ENCODE results near the gene ABCA2. TPM values are rescaled to one million over a fixed set of nuclear protein-coding genes. Genes with fewer than 3 reads are reported as not detected.
"Not testable (repeated sequence)": the region's sequence is repeated elsewhere in the genome, so short reads cannot be mapped to it uniquely, and the experiment has no call there.

The ABCA2 gene
- total RNA-seq, 1 experiment from 2014 or later = 10.4 TPM

- peaks cover 8% of the 10 kb centered on the region for H3K36me3 ChIP-seq (replicated peaks; ENCODE audit: control insufficient read depth, insufficient read depth, low read length)
- DNase-seq = peak; percentile 93
- no peaks in the 10 kb centered on the region for H3K27me3 ChIP-seq (ENCODE audit: control insufficient read depth, insufficient read depth, low read length)
- no peak overlapping the region for H3K4me3 ChIP-seq (ENCODE audit: insufficient read depth, low read depth, low read length)
These were observed 40.0 kb upstream of the ABCA2 start for GRCh38 chr9:137067860-137068538.

GRCh38 chr9:137066096-137066861, 38.2 kb upstream of the ABCA2 start:
- no peak for DNase-seq
- Histone ChIP-seq H3K27me3 (ENCODE audit: control insufficient read depth, insufficient read depth, low read length) (no peaks in the 10 kb centered on the region), H3K36me3 (replicated peaks; ENCODE audit: control insufficient read depth, insufficient read depth, low read length) (peaks cover 8% of the 10 kb centered on the region), H3K4me3 (ENCODE audit: insufficient read depth, low read depth, low read length) (no peak overlapping the region)

- H3K4me3 ChIP-seq (ENCODE audit: insufficient read depth, low read depth, low read length) = no peak overlapping the region
- no peaks in the 10 kb centered on the region for H3K27me3 ChIP-seq (ENCODE audit: control insufficient read depth, insufficient read depth, low read length)
- H3K36me3 ChIP-seq (replicated peaks; ENCODE audit: control insufficient read depth, insufficient read depth, low read length) = peaks cover 8% of the 10 kb centered on the region
- DNase-seq = no peak
These were observed 37.4 kb upstream of the ABCA2 start for GRCh38 chr9:137065336-137065967.

- Histone ChIP-seq H3K27me3 (ENCODE audit: control insufficient read depth, insufficient read depth, low read length) (no peaks in the 10 kb centered on the region), H3K36me3 (replicated peaks; ENCODE audit: control insufficient read depth, insufficient read depth, low read length) (peaks cover 8% of the 10 kb centered on the region), H3K4me3 (ENCODE audit: insufficient read depth, low read depth, low read length) (no peak overlapping the region)
- no peak for DNase-seq
These were observed 36.8 kb upstream of the ABCA2 start for GRCh38 chr9:137064880-137065164.

GRCh38 chr9:137064027-137064879, 36.2 kb upstream of the ABCA2 start:
- Histone ChIP-seq H3K36me3 (replicated peaks; ENCODE audit: control insufficient read depth, insufficient read depth, low read length) (peaks cover 8% of the 10 kb centered on the region), H3K27me3 (ENCODE audit: control insufficient read depth, insufficient read depth, low read length) (no peaks in the 10 kb centered on the region), H3K4me3 (ENCODE audit: insufficient read depth, low read depth, low read length) (no peak overlapping the region)
- peak; percentile 94 for DNase-seq

- Histone ChIP-seq H3K27me3 (ENCODE audit: control insufficient read depth, insufficient read depth, low read length) (no peaks in the 10 kb centered on the region), H3K36me3 (replicated peaks; ENCODE audit: control insufficient read depth, insufficient read depth, low read length) (peaks cover 8% of the 10 kb centered on the region), H3K4me3 (ENCODE audit: insufficient read depth, low read depth, low read length) (no peak overlapping the region)
- DNase-seq = no peak
These were observed 35.4 kb upstream of the ABCA2 start for GRCh38 chr9:137063311-137064026.

- not testable (repeated sequence) for H3K4me3 ChIP-seq (ENCODE audit: insufficient read depth, low read depth, low read length); H3K36me3 ChIP-seq (replicated peaks; ENCODE audit: control insufficient read depth, insufficient read depth, low read length); DNase-seq; H3K27me3 ChIP-seq (ENCODE audit: control insufficient read depth, insufficient read depth, low read length)
These were observed 34.8 kb upstream of the ABCA2 start for GRCh38 chr9:137062798-137063197.

- peaks cover 8% of the 10 kb centered on the region for H3K36me3 ChIP-seq (replicated peaks; ENCODE audit: control insufficient read depth, insufficient read depth, low read length)
- no peaks in the 10 kb centered on the region for H3K27me3 ChIP-seq (ENCODE audit: control insufficient read depth, insufficient read depth, low read length)
- DNase-seq = no peak
- H3K4me3 ChIP-seq (ENCODE audit: insufficient read depth, low read depth, low read length) = no peak overlapping the region
These were observed 34.3 kb upstream of the ABCA2 start for GRCh38 chr9:137062384-137062783.

- Histone ChIP-seq H3K4me3 (ENCODE audit: insufficient read depth, low read depth, low read length) (no peak overlapping the region), H3K36me3 (replicated peaks; ENCODE audit: control insufficient read depth, insufficient read depth, low read length) (no peaks in the 10 kb centered on the region), H3K27me3 (ENCODE audit: control insufficient read depth, insufficient read depth, low read length) (peaks cover 17% of the 10 kb centered on the region)
- DNase-seq = no peak
These were observed 30.6 kb upstream of the ABCA2 start for GRCh38 chr9:137058521-137059234.

GRCh38 chr9:137057545-137057944, 29.5 kb upstream of the ABCA2 start:
- H3K36me3 ChIP-seq (replicated peaks; ENCODE audit: control insufficient read depth, insufficient read depth, low read length) = no peaks in the 10 kb centered on the region
- DNase-seq = no peak
- peaks cover 28% of the 10 kb centered on the region for H3K27me3 ChIP-seq (ENCODE audit: control insufficient read depth, insufficient read depth, low read length)
- no peak overlapping the region for H3K4me3 ChIP-seq (ENCODE audit: insufficient read depth, low read depth, low read length)

- DNase-seq = no peak
- no peak overlapping the region for H3K4me3 ChIP-seq (ENCODE audit: insufficient read depth, low read depth, low read length)
- no peaks in the 10 kb centered on the region for H3K36me3 ChIP-seq (replicated peaks; ENCODE audit: control insufficient read depth, insufficient read depth, low read length)
- peaks cover 32% of the 10 kb centered on the region for H3K27me3 ChIP-seq (ENCODE audit: control insufficient read depth, insufficient read depth, low read length)
These were observed 28.8 kb upstream of the ABCA2 start for GRCh38 chr9:137056739-137057415.

GRCh38 chr9:137055385-137056364, 27.6 kb upstream of the ABCA2 start:
- peaks cover 32% of the 10 kb centered on the region for H3K27me3 ChIP-seq (ENCODE audit: control insufficient read depth, insufficient read depth, low read length)
- DNase-seq = peak; percentile 78
- H3K36me3 ChIP-seq (replicated peaks; ENCODE audit: control insufficient read depth, insufficient read depth, low read length) = no peaks in the 10 kb centered on the region
- H3K4me3 ChIP-seq (ENCODE audit: insufficient read depth, low read depth, low read length) = no peak overlapping the region

All from H7 (cell line).